Caco-2 (cell line): ENCODE measurements around the gene ATAD3C. TPM values are rescaled to one million over a fixed set of nuclear protein-coding genes. Genes with fewer than 3 reads are reported as not detected.

Source experiments
- BruUV-seq: library from RNA; stranded (reverse); fragments of 400-500 nt; replicated peaks from 2 replicates; lab custom pipeline; 2021; lab: Mats Ljungman, UMichigan
- CTCF ChIA-PET: fragments of 300-600 bp; sonication (Branson Sonifier 250); formaldehyde crosslinking; loops from one replicate; lab custom pipeline; 2022; ENCODE audit warnings: antibody characterized with exemption; lab: Charles Lee
- POLR2A ChIA-PET: fragments of 300-600 bp; sonication (Branson Sonifier 250); formaldehyde crosslinking; loops from one replicate; lab custom pipeline; 2022; ENCODE audit warnings: antibody characterized with exemption; lab: Charles Lee
- DNase-seq, 2 experiments: peaks; one replicate each; pipeline versions ENCODE4 v3.0.0 to v3.0.0-alpha.2; 2020 to 2022
- H3K27me3 ChIP-seq: replicated peaks from 2 replicates; pipeline ENCODE4 v1.6.0; 2011; ENCODE audit warnings: low read length; ENCODE audit not compliant: control insufficient read depth, insufficient read depth
- H3K36me3 ChIP-seq: 2 replicates; pipeline ENCODE4 v1.5.1; 2011; ENCODE audit warnings: low read length; ENCODE audit not compliant: control insufficient read depth, insufficient read depth
- H3K4me1 ChIP-seq: fragments of 250-450 bp; sonication (Bioruptor Pico); 2 replicates; pipeline ENCODE4 v1.5.1; 2020; ENCODE audit warnings: mild to moderate bottlenecking
- H3K4me3 ChIP-seq: 2 replicates; pipeline ENCODE4 v1.5.1; 2011; ENCODE audit warnings: low read depth, mild to moderate bottlenecking, control low read depth, low read length
- H3K9me3 ChIP-seq: fragments of 250-450 bp; sonication (Bioruptor Pico); 2 replicates; pipeline ENCODE4 v1.5.1; 2020; ENCODE audit warnings: mild to moderate bottlenecking, moderate library complexity
- H3K27ac Mint-ChIP-seq: one replicate; pipeline ENCODE4 v1.8.0; 2022; ENCODE audit warnings: mixed read lengths; ENCODE audit not compliant: unreplicated experiment
- H3K27me3 Mint-ChIP-seq: one replicate; pipeline ENCODE4 v1.8.0; 2022; ENCODE audit warnings: mixed read lengths; ENCODE audit not compliant: insufficient read depth, unreplicated experiment
- H3K36me3 Mint-ChIP-seq: one replicate; pipeline ENCODE4 v1.8.0; 2022; ENCODE audit warnings: mild to moderate bottlenecking, mixed read lengths; ENCODE audit not compliant: insufficient read depth, unreplicated experiment
- H3K4me1 Mint-ChIP-seq: one replicate; pipeline ENCODE4 v1.8.0; 2022; ENCODE audit warnings: low read depth, mixed read lengths; ENCODE audit not compliant: unreplicated experiment
- H3K4me3 Mint-ChIP-seq: one replicate; pipeline ENCODE4 v1.8.0; 2022; ENCODE audit warnings: mild to moderate bottlenecking, moderate library complexity, mixed read lengths; ENCODE audit not compliant: unreplicated experiment
- H3K9me3 Mint-ChIP-seq: one replicate; pipeline ENCODE4 v1.8.0; 2022; ENCODE audit warnings: mixed read lengths; ENCODE audit not compliant: unreplicated experiment
- intact Hi-C: fragments of 100-400 bp; cut with micrococcal nuclease; formaldehyde crosslinking; loops from one replicate; pipeline ENCODE4 v1.10.0; 2022; ENCODE audit not compliant: unreplicated experiment
- total RNA-seq: library from RNA; stranded (reverse); gene quantifications from 2 replicates; pipeline ENCODE4 v1.2.3, GENCODE V29; 2022
- TF ChIP-seq, protein P1 (sequence below), 2 experiments: fragments of 200-600 bp in 1 of 2; IDR thresholded peaks; 1 replicate in 1 of 2; 2 replicates in 1 of 2; pipeline versions ENCODE4 v1.5.1 to v1.8.0; 2011 to 2022; ENCODE audit warnings: antibody characterized with exemption in 1 of 2, control low read depth in 1 of 2, inconsistent platforms in 1 of 2, low read depth in 1 of 2, low read length in 1 of 2, mild to moderate bottlenecking in 1 of 2, moderate library complexity in 1 of 2; ENCODE audit not compliant: insufficient read depth in 1 of 2, severe bottlenecking in 1 of 2, unreplicated experiment in 1 of 2

Gene ATAD3C
- total RNA-seq, 1 experiment from 2014 or later = 0.95 TPM

DNA sequence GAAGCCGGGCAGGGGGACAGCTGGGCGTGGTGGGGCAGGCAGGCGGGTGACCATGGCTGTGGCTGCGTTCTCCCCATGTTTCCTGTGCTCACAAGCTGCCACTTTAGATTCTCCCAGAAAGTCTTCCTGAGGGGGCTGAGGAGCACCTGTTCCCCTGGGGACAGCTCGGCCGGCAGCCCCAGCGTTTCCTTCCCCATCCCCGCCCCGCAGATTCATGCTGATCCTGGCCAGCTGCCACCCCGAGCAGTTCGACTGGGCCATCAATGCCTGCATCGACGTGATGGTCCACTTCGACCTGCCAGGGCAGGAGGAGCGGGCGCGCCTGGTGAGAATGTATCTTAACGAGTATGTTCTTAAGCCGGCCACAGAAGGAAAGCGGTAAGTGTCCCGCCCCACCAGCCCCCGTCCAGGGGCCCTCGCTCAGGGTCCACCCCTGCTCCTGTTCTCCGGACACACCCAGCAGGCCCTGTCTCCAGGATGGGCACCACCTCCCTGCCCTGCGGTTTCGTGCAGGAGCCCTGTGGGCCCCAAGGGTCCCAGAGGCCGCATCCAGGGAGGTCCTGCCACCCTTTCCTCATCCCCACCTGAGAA lies 11.1 kb downstream of the ATAD3C start:
- POLR2A ChIA-PET = no interaction called here
- no peaks in the 10 kb centered on the region for H3K4me1 Mint-ChIP-seq
- intact Hi-C loops = no loop called here

DNA sequence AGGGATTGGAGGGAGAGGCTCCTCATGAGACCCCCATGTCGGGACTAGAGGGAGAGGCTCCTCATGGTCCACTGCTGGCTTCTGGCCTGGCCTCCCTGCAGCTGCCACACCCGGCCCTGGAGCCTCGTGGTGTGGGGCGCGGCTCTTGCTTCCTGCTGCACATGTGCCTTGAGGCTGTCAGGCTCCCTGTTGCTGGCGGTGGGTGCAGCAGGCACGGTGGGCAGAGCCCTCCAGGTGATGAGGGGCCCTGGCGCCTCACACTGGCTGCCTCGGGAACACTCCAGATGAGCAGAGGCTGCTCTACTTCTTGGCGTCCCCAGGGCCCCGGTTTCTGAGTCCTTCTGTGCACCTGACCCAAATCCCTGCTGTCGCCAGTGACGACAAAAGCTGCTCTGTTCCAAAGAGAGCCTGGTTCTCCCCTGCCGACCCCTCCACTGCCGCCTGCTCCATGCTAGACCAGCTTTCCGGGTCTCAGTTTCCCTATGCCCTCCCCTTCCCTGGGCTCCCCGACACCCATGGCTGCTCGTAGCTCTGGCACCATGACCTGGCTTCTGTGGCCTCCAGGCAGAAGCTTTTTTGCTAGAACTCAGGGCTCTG lies 12.3 kb downstream of the ATAD3C start:
- CTCF ChIA-PET = no interaction called here

More for the DNA sequence above, 11.1 kb downstream of the ATAD3C start:
- BruUV-seq = no TSS peak
- no peaks in the 10 kb centered on the region for H3K36me3 Mint-ChIP-seq
- H3K27me3 Mint-ChIP-seq = no peaks in the 10 kb centered on the region
- no peak overlapping the region for H3K4me3 ChIP-seq
- no peaks in the 10 kb centered on the region for H3K36me3 ChIP-seq
- no peaks in the 10 kb centered on the region for H3K9me3 ChIP-seq
- H3K4me1 ChIP-seq = no peaks in the 10 kb centered on the region
- TF ChIP-seq, protein P1, sequence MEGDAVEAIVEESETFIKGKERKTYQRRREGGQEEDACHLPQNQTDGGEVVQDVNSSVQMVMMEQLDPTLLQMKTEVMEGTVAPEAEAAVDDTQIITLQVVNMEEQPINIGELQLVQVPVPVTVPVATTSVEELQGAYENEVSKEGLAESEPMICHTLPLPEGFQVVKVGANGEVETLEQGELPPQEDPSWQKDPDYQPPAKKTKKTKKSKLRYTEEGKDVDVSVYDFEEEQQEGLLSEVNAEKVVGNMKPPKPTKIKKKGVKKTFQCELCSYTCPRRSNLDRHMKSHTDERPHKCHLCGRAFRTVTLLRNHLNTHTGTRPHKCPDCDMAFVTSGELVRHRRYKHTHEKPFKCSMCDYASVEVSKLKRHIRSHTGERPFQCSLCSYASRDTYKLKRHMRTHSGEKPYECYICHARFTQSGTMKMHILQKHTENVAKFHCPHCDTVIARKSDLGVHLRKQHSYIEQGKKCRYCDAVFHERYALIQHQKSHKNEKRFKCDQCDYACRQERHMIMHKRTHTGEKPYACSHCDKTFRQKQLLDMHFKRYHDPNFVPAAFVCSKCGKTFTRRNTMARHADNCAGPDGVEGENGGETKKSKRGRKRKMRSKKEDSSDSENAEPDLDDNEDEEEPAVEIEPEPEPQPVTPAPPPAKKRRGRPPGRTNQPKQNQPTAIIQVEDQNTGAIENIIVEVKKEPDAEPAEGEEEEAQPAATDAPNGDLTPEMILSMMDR (IDR thresholded peaks at IDR 0.05; ENCODE audit: insufficient read depth in 1 of 2, low read depth in 1 of 2, low read length in 1 of 2, severe bottlenecking in 1 of 2, unreplicated experiment in 1 of 2) = no peak
- no peaks in the 10 kb centered on the region for H3K9me3 Mint-ChIP-seq
- H3K27ac Mint-ChIP-seq = no peak overlapping the region
- H3K4me3 Mint-ChIP-seq = no peak overlapping the region
- DNase-seq = no peak
- CTCF ChIA-PET = no interaction called here
- H3K27me3 ChIP-seq = no peaks in the 10 kb centered on the region

DNA sequence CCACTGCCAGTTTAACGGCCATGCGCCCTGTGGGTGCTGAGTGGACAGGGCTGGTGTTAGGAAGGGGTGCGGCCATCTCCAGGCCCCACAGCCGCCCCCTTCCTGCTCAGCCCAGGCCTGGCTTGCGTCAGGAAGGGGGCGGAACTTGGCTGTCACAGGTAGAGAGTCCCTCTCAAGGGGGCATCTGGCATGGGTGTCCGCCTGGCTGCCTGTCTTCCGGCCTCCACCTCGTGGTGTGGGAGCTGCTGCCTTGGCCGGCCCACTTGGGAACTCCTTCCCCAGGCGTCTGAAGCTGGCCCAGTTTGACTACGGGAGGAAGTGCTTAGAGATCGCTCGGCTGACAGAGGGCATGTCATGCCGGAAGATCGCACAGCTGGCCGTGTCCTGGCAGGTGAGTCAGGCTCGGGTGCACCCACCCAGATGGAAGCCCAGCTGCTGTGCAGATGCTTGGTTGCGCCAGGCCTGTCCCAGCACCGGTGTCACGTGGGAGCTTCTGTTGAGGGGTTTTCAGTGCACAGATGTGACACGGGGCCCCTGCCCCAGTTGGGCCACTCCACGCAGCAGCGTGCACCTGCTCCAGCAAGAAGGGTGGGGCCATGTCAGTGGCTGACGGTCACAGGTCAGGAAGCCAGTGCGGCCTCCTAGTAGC lies 13.0 kb downstream of the ATAD3C start:
- H3K4me3 Mint-ChIP-seq = no peak overlapping the region
- no peak for DNase-seq
- intact Hi-C loops = no loop called here
- Histone ChIP-seq H3K27me3 (no peaks in the 10 kb centered on the region), H3K4me3 (no peak overlapping the region), H3K9me3 (no peaks in the 10 kb centered on the region), H3K4me1 (no peaks in the 10 kb centered on the region), H3K36me3 (no peaks in the 10 kb centered on the region)
- POLR2A ChIA-PET = no interaction called here
- no TSS peak for BruUV-seq
- H3K36me3 Mint-ChIP-seq = no peaks in the 10 kb centered on the region
- no peak overlapping the region for H3K27ac Mint-ChIP-seq
- no peaks in the 10 kb centered on the region for H3K9me3 Mint-ChIP-seq
- no peaks in the 10 kb centered on the region for H3K27me3 Mint-ChIP-seq
- no peaks in the 10 kb centered on the region for H3K4me1 Mint-ChIP-seq
- CTCF ChIA-PET = no interaction called here
- TF ChIP-seq, protein P1 (IDR thresholded peaks at IDR 0.05; ENCODE audit: insufficient read depth in 1 of 2, low read depth in 1 of 2, low read length in 1 of 2, severe bottlenecking in 1 of 2, unreplicated experiment in 1 of 2) = no peak

More for the DNA sequence above, 12.3 kb downstream of the ATAD3C start:
- Histone ChIP-seq H3K36me3 (no peaks in the 10 kb centered on the region), H3K27me3 (no peaks in the 10 kb centered on the region), H3K4me1 (no peaks in the 10 kb centered on the region), H3K4me3 (no peak overlapping the region), H3K9me3 (no peaks in the 10 kb centered on the region)
- intact Hi-C loops = no loop called here
- Mint-ChIP-seq H3K4me3 (no peak overlapping the region), H3K9me3 (no peaks in the 10 kb centered on the region), H3K27ac (no peak overlapping the region), H3K36me3 (no peaks in the 10 kb centered on the region), H3K27me3 (no peaks in the 10 kb centered on the region), H3K4me1 (no peaks in the 10 kb centered on the region)
- no peak for DNase-seq
- no TSS peak for BruUV-seq
- POLR2A ChIA-PET = interaction anchor here (0.6 kb wide), 1 partner anchor 51 kb away, joined by 5 read pairs; no protein-coding TSS in a partner anchor
- TF ChIP-seq, protein P1 (IDR thresholded peaks at IDR 0.05; ENCODE audit: insufficient read depth in 1 of 2, low read depth in 1 of 2, low read length in 1 of 2, severe bottlenecking in 1 of 2, unreplicated experiment in 1 of 2) = no peak
